H9 (cell line): ENCODE results near the gene SNX7. TPM values are rescaled to one million over a fixed set of nuclear protein-coding genes. Genes with fewer than 3 reads are reported as not detected.

ENCODE experiments used
- DNase-seq: peaks from one replicate; pipeline ENCODE4 v3.0.0-alpha.2; 2017
- H2AFZ ChIP-seq: one replicate; pipeline ENCODE4 v1.6.1; 2013; ENCODE audit warnings: mild to moderate bottlenecking, low read length, control low read depth, moderate library complexity
- H2AK5ac ChIP-seq: 2 replicates; pipeline ENCODE4 v1.6.1; 2013; ENCODE audit warnings: low read length, control low read depth, mixed read lengths; ENCODE audit not compliant: insufficient read length
- H2BK120ac ChIP-seq: one replicate; pipeline ENCODE4 v1.6.1; 2013; ENCODE audit warnings: low read depth, mild to moderate bottlenecking, low read length, control low read depth, inconsistent platforms; ENCODE audit not compliant: poor library complexity, severe bottlenecking
- H2BK12ac ChIP-seq: 2 replicates; pipeline ENCODE4 v1.6.1; 2013; ENCODE audit warnings: low read length, control low read depth, mixed read lengths, low read depth; ENCODE audit not compliant: insufficient read length
- H2BK15ac ChIP-seq: 2 replicates; pipeline ENCODE4 v1.6.1; 2013; ENCODE audit warnings: low read depth, low read length, control low read depth
- H2BK20ac ChIP-seq: one replicate; pipeline ENCODE4 v1.6.1; 2013; ENCODE audit warnings: low read depth, mild to moderate bottlenecking, low read length, control low read depth, inconsistent platforms; ENCODE audit not compliant: poor library complexity, severe bottlenecking
- H2BK5ac ChIP-seq: 2 replicates; pipeline ENCODE4 v1.6.1; 2013; ENCODE audit warnings: low read length, control low read depth, mixed read lengths; ENCODE audit not compliant: insufficient read length
- H3K14ac ChIP-seq: 2 replicates; pipeline ENCODE4 v1.6.1; 2013; ENCODE audit warnings: low read length, control low read depth; ENCODE audit not compliant: insufficient read depth
- H3K18ac ChIP-seq: 2 replicates; pipeline ENCODE4 v1.6.1; 2013; ENCODE audit warnings: low read depth, mild to moderate bottlenecking, mixed read lengths, low read length, control low read depth; ENCODE audit not compliant: insufficient read length
- H3K23ac ChIP-seq: 2 replicates; pipeline ENCODE4 v1.6.1; 2013; ENCODE audit warnings: low read length, control low read depth, mixed read lengths, low read depth; ENCODE audit not compliant: insufficient read length
- H3K23me2 ChIP-seq: 2 replicates; pipeline ENCODE4 v1.6.1; 2013; ENCODE audit warnings: low read depth, mild to moderate bottlenecking, mixed read lengths, low read length, control low read depth; ENCODE audit not compliant: insufficient read length, poor library complexity, severe bottlenecking
- H3K27ac ChIP-seq: 2 replicates; pipeline ENCODE4 v1.5.1; 2013; ENCODE audit warnings: low read length, control low read depth, mixed read lengths, low read depth; ENCODE audit not compliant: insufficient read length
- H3K27me3 ChIP-seq: 2 replicates; pipeline ENCODE4 v1.6.1; 2013; ENCODE audit warnings: low read length, control low read depth, inconsistent platforms; ENCODE audit not compliant: insufficient read depth
- H3K4ac ChIP-seq: 2 replicates; pipeline ENCODE4 v1.6.1; 2013; ENCODE audit warnings: low read depth, mild to moderate bottlenecking, control low read depth, inconsistent platforms, low read length, moderate library complexity
- H3K4me1 ChIP-seq: 2 replicates; pipeline ENCODE4 v1.6.1; 2013; ENCODE audit warnings: low read length, control low read depth, inconsistent platforms; ENCODE audit not compliant: insufficient read depth
- H3K4me2 ChIP-seq: 2 replicates; pipeline ENCODE4 v1.6.1; 2013; ENCODE audit warnings: low read length, control low read depth, mixed read lengths; ENCODE audit not compliant: insufficient read length, insufficient read depth
- H3K56ac ChIP-seq: 2 replicates; pipeline ENCODE4 v1.6.1; 2013; ENCODE audit warnings: low read depth, mild to moderate bottlenecking, mixed read lengths, low read length, control low read depth; ENCODE audit not compliant: insufficient read length
- H3K79me1 ChIP-seq: 2 replicates; pipeline ENCODE4 v1.6.1; 2013; ENCODE audit warnings: low read depth, mild to moderate bottlenecking, moderate library complexity, low read length, control low read depth, inconsistent platforms; ENCODE audit not compliant: insufficient read depth, poor library complexity, severe bottlenecking
- H3K79me2 ChIP-seq: 2 replicates; pipeline ENCODE4 v1.6.1; 2013; ENCODE audit warnings: low read length, control low read depth, inconsistent platforms; ENCODE audit not compliant: insufficient read depth
- H3K9ac ChIP-seq: 2 replicates; pipeline ENCODE4 v1.6.1; 2013; ENCODE audit warnings: low read length, control low read depth, mixed read lengths; ENCODE audit not compliant: insufficient read length; ENCODE audit errors: extremely low read depth
- H3K9me3 ChIP-seq: one replicate; pipeline ENCODE4 v1.6.1; 2013; ENCODE audit warnings: low read depth, low read length, inconsistent platforms; ENCODE audit not compliant: control insufficient read depth
- H3T11ph ChIP-seq: one replicate; pipeline ENCODE4 v1.6.1; 2013; ENCODE audit warnings: mild to moderate bottlenecking, low read length, control low read depth, inconsistent platforms
- H4K20me1 ChIP-seq: one replicate; pipeline ENCODE4 v1.6.1; 2013; ENCODE audit not compliant: control insufficient read depth, insufficient read length, insufficient read depth
- H4K5ac ChIP-seq: 2 replicates; pipeline ENCODE4 v1.6.1; 2013; ENCODE audit warnings: low read depth, mild to moderate bottlenecking, mixed read lengths, low read length, control low read depth; ENCODE audit not compliant: insufficient read length
- H4K8ac ChIP-seq: replicated peaks from 2 replicates; pipeline ENCODE4 v1.6.1; 2013; ENCODE audit warnings: low read length, control low read depth, mixed read lengths, low read depth; ENCODE audit not compliant: insufficient read length
- H4K91ac ChIP-seq: 2 replicates; pipeline ENCODE4 v1.6.1; 2013; ENCODE audit warnings: low read depth, mild to moderate bottlenecking, moderate library complexity, mixed read lengths, low read length, control low read depth; ENCODE audit not compliant: insufficient read length
- H3K27ac Mint-ChIP-seq, 3 experiments: 2 replicates in 2 of 3; 3 replicates in 1 of 3; pipeline ENCODE4 v1.8.0; 2020 to 2021; ENCODE audit warnings: mixed read lengths in 3 of 3, mild to moderate bottlenecking in 1 of 3, moderate library complexity in 1 of 3
- H3K27me3 Mint-ChIP-seq: 2 replicates; pipeline ENCODE4 v1.8.0; 2021; ENCODE audit warnings: low read depth, mild to moderate bottlenecking, moderate library complexity, mixed read lengths
- H3K36me3 Mint-ChIP-seq, 3 experiments: 2 replicates in 2 of 3; 3 replicates in 1 of 3; pipeline ENCODE4 v1.8.0; 2020 to 2021; ENCODE audit warnings: low read depth in 3 of 3, mixed read lengths in 3 of 3; ENCODE audit not compliant: insufficient read depth in 1 of 3
- H3K4me1 Mint-ChIP-seq, 2 experiments: 2 replicates each; pipeline ENCODE4 v1.8.0; 2020; ENCODE audit warnings: mixed read lengths in 2 of 2
- H3K4me3 Mint-ChIP-seq, 2 experiments: 2 replicates in 1 of 2; 3 replicates in 1 of 2; pipeline ENCODE4 v1.8.0; 2020 to 2021; ENCODE audit warnings: mild to moderate bottlenecking in 2 of 2, mixed read lengths in 2 of 2, moderate library complexity in 1 of 2
- H3K9me3 Mint-ChIP-seq, 2 experiments: 2 replicates in 1 of 2; 3 replicates in 1 of 2; pipeline ENCODE4 v1.8.0; 2020; ENCODE audit warnings: mild to moderate bottlenecking in 2 of 2, mixed read lengths in 2 of 2, moderate library complexity in 1 of 2
- WGBS: extraction: QIAGEN DNeasy Blood & Tissue Kit; methylation state at CpG from one replicate; pipeline ENCODE4 v1.1.7; 2013; ENCODE audit warnings: missing lambda C conversion rate, low lambda C conversion rate, mixed read lengths; ENCODE audit not compliant: insufficient read length; ENCODE audit errors: extremely low coverage; 5-methylcytosine and 5-hydroxymethylcytosine counted together
- total RNA-seq: library from RNA; stranded (reverse); gene quantifications from 2 replicates; pipeline ENCODE4 v1.2.1, GENCODE V29; 2021
- TF ChIP-seq, protein P1 (sequence below): fragments of 200-600 bp; sonication (generic); conservative IDR thresholded peaks from 3 replicates; pipeline ENCODE4 v1.8.0; 2021; ENCODE audit warnings: antibody characterized with exemption, mild to moderate bottlenecking

The SNX7 gene
- total RNA-seq, 1 experiment from 2014 or later: 24.7 TPM

DNA sequence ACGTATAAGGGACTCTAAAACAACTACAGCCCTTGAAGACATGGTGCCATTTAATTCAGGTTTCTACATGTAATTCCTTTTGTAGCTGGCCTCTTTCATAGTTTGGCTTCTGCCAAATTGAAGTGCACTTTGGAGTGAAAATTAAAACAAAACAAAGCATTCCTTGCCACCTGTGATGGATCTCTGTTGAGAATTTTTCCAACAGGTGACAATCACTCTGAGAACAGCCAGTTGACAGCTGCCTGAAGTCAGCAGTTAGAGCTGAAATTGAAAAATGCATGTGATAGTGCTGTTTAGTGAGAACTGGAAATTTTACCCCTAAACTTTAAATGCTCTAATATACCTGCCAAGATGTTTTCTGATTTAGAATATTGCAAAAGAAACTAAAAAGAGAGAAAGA, 134.5 kb downstream of the SNX7 start:
- no peak overlapping the region for H4K91ac ChIP-seq
- no peak overlapping the region for H3K18ac ChIP-seq
- no peak overlapping the region for H2AK5ac ChIP-seq
- no peak overlapping the region for H3K56ac ChIP-seq
- no peak overlapping the region for H2BK12ac ChIP-seq
- H3K36me3 Mint-ChIP-seq: no peaks in the 10 kb centered on the region; a peak in 1 of 7 replicates
- H3K27me3 ChIP-seq: no peaks in the 10 kb centered on the region
- H3K9ac ChIP-seq: no peak overlapping the region
- H3K79me1 ChIP-seq: no peaks in the 10 kb centered on the region
- H3K23me2 ChIP-seq: no peaks in the 10 kb centered on the region
- H2BK20ac ChIP-seq: no peak overlapping the region
- H3K4ac ChIP-seq: no peak overlapping the region
- H3K4me2 ChIP-seq: no peak overlapping the region
- no peaks in the 10 kb centered on the region for H3K4me1 ChIP-seq
- H2AFZ ChIP-seq: no peak overlapping the region
- TF ChIP-seq, protein P1, sequence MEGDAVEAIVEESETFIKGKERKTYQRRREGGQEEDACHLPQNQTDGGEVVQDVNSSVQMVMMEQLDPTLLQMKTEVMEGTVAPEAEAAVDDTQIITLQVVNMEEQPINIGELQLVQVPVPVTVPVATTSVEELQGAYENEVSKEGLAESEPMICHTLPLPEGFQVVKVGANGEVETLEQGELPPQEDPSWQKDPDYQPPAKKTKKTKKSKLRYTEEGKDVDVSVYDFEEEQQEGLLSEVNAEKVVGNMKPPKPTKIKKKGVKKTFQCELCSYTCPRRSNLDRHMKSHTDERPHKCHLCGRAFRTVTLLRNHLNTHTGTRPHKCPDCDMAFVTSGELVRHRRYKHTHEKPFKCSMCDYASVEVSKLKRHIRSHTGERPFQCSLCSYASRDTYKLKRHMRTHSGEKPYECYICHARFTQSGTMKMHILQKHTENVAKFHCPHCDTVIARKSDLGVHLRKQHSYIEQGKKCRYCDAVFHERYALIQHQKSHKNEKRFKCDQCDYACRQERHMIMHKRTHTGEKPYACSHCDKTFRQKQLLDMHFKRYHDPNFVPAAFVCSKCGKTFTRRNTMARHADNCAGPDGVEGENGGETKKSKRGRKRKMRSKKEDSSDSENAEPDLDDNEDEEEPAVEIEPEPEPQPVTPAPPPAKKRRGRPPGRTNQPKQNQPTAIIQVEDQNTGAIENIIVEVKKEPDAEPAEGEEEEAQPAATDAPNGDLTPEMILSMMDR: no peak
- DNase-seq: no peak
- H2BK120ac ChIP-seq: no peak overlapping the region
- no peak overlapping the region for H4K8ac ChIP-seq
- H3K4me1 Mint-ChIP-seq: peaks cover 5 to 6% of the 10 kb centered on the region in 2 experiments; a peak in 2 of 4 replicates
- H2BK15ac ChIP-seq: no peak overlapping the region
- no peak overlapping the region for H3K27ac ChIP-seq
- no peak overlapping the region for H3K4me3 Mint-ChIP-seq
- no peaks in the 10 kb centered on the region; a peak in 1 of 5 replicates for H3K9me3 Mint-ChIP-seq
- no peak overlapping the region for H3K23ac ChIP-seq
- H4K20me1 ChIP-seq: no peaks in the 10 kb centered on the region
- H3K27me3 Mint-ChIP-seq: no peaks in the 10 kb centered on the region
- no peak overlapping the region for H4K5ac ChIP-seq
- no peak overlapping the region for H3K14ac ChIP-seq
- no peak overlapping the region for H2BK5ac ChIP-seq
- no CpG with 5 or more reads among the region's 1 CpG for WGBS
- H3K27ac Mint-ChIP-seq: no peak overlapping the region
- H3T11ph ChIP-seq: no peak overlapping the region
- no peaks in the 10 kb centered on the region for H3K79me2 ChIP-seq
- H3K9me3 ChIP-seq: no peaks in the 10 kb centered on the region
